Measurements from ENCODE around the gene CCNY. TPM values are rescaled to one million over a fixed set of nuclear protein-coding genes. Genes with fewer than 3 reads are reported as not detected.

The CCNY gene
- total RNA-seq, 3 donors from 2014 or later = 28.7 to 41.0 (median 36.1) TPM

GRCh38 chr10:35443858-35444257, 107.5 kb downstream of the CCNY start:
- Histone ChIP-seq H3K9me3 (peaks cover 17 to 45% of the 10 kb centered on the region in 2 donors), H3K36me3 (no peaks in the 10 kb centered on the region), H3K4me3 (no peak overlapping the region), H3K27ac (no peak overlapping the region), H3K27me3 (no peaks in the 10 kb centered on the region), H3K4me1 (peaks cover 11 to 15% of the 10 kb centered on the region in 2 donors)
- intact Hi-C loops (cut with DNase I; ENCODE audit: low total_unique reads) = loop anchor here (1.0 kb wide), 1 partner anchor 20 kb away; no protein-coding TSS in a partner anchor
- no peak for DNase-seq (ENCODE audit: low spot score in 2 of 2)
- TF ChIP-seq POLR2A (IDR thresholded peaks at IDR 0.05) (no peak), CTCF (IDR thresholded peaks at IDR 0.05) (no peak), POLR2AphosphoS5 (IDR thresholded peaks at IDR 0.05) (no peak)

GRCh38 chr10:35445150-35445884, 109.0 kb downstream of the CCNY start:
- Histone ChIP-seq H3K4me3 (no peak overlapping the region), H3K36me3 (no peaks in the 10 kb centered on the region), H3K27me3 (no peaks in the 10 kb centered on the region), H3K9me3 (peaks cover 13 to 32% of the 10 kb centered on the region in 2 donors), H3K4me1 (peaks cover 11 to 25% of the 10 kb centered on the region in 2 donors), H3K27ac (peak overlapping the region in 1 of 2 donors; percentile 32)
- intact Hi-C loops (cut with DNase I; ENCODE audit: low total_unique reads) = no loop called here
- TF ChIP-seq POLR2AphosphoS5 (IDR thresholded peaks at IDR 0.05) (no peak), CTCF (IDR thresholded peaks at IDR 0.05) (no peak), POLR2A (IDR thresholded peaks at IDR 0.05) (no peak)
- no peak for DNase-seq (ENCODE audit: low spot score in 2 of 2)

- DNase-seq (ENCODE audit: low spot score in 2 of 2) = no peak
- Histone ChIP-seq H3K27ac (peak overlapping the region in 1 of 2 donors; percentile 61), H3K36me3 (no peaks in the 10 kb centered on the region), H3K9me3 (peaks cover 13 to 32% of the 10 kb centered on the region in 2 donors), H3K27me3 (no peaks in the 10 kb centered on the region), H3K4me1 (peaks cover 11 to 25% of the 10 kb centered on the region in 2 donors), H3K4me3 (no peak overlapping the region)
- intact Hi-C loops (cut with DNase I; ENCODE audit: low total_unique reads) = no loop called here
- no peak for TF ChIP-seq CTCF (IDR thresholded peaks at IDR 0.05)
- TF ChIP-seq POLR2A (IDR thresholded peaks at IDR 0.05) = no peak
- TF ChIP-seq POLR2AphosphoS5 (IDR thresholded peaks at IDR 0.05) = no peak
Observed at GRCh38 chr10:35446439-35446838, 110.1 kb downstream of the CCNY start.

GRCh38 chr10:35447693-35448407, 111.5 kb downstream of the CCNY start:
- Histone ChIP-seq H3K27ac (peak overlapping the region; percentile 84 to 88), H3K27me3 (no peaks in the 10 kb centered on the region), H3K4me1 (peaks cover 11 to 25% of the 10 kb centered on the region in 2 donors), H3K4me3 (peak overlapping the region in 2 of 3 donors; percentile 15 to 52), H3K9me3 (peaks cover 13 to 24% of the 10 kb centered on the region in 2 donors), H3K36me3 (no peaks in the 10 kb centered on the region)
- TF ChIP-seq POLR2AphosphoS5 (IDR thresholded peaks at IDR 0.05) = peak in 2 of 3 donors; percentile 35 to 56
- no peak for TF ChIP-seq POLR2A (IDR thresholded peaks at IDR 0.05)
- no peak for TF ChIP-seq CTCF (IDR thresholded peaks at IDR 0.05)
- intact Hi-C loops (cut with DNase I; ENCODE audit: low total_unique reads) = no loop called here
- DNase-seq (ENCODE audit: low spot score in 2 of 2) = peak in 1 of 2 donors; percentile 57
